SK-N-SH (cell line): ENCODE results near the gene PHLDB2. TPM values are rescaled to one million over a fixed set of nuclear protein-coding genes. Genes with fewer than 3 reads are reported as not detected.

Experiments used
- CTCF ChIA-PET: fragments of 300-600, 350-600 bp; formaldehyde crosslinking; extraction: SDS; loops from one replicate; lab custom pipeline; 2021; lab: Yijun Ruan, JAX
- POLR2A ChIA-PET: fragments of 350-600 bp; sonication (Branson Sonifier 250); formaldehyde crosslinking; extraction: SDS; loops from one replicate; lab custom pipeline; 2020; ENCODE audit warnings: antibody characterized with exemption, inconsistent platforms; lab: Yijun Ruan, JAX
- DNase-seq: peaks from one replicate; pipeline ENCODE4 v3.0.0; 2012
- H2AFZ ChIP-seq: fragments of 200-600 bp; sonication (generic); 2 replicates; pipeline ENCODE4 v1.8.1; 2016; ENCODE audit warnings: antibody characterized with exemption, mild to moderate bottlenecking, low read depth
- H3F3A ChIP-seq: fragments of 200-600 bp; sonication (generic); replicated peaks from 2 replicates; pipeline ENCODE3; 2016; ENCODE audit warnings: antibody characterized with exemption, mild to moderate bottlenecking; ENCODE audit not compliant: insufficient read depth
- H3K27ac ChIP-seq, 2 experiments: fragments of 200-500 bp in 1 of 2; fragments of 200-600 bp in 1 of 2; sonication (Bioruptor generic) in 1 of 2; sonication (generic), shearing (Covaris generic) in 1 of 2; 2 replicates each; pipeline versions ENCODE4 v1.5.1 to v1.6.1; 2014 to 2016; ENCODE audit warnings: low read depth in 2 of 2, inconsistent platforms in 1 of 2, low read length in 1 of 2, mild to moderate bottlenecking in 1 of 2, mixed read lengths in 1 of 2
- H3K27me3 ChIP-seq: fragments of 200-600 bp; sonication (generic), shearing (Covaris generic); 2 replicates; pipeline ENCODE4 v1.6.1; 2016; ENCODE audit warnings: mixed run types; ENCODE audit not compliant: insufficient read depth
- H3K36me3 ChIP-seq, 2 experiments: fragments of 200-500 bp in 1 of 2; fragments of 200-600 bp in 1 of 2; sonication (Bioruptor generic) in 1 of 2; sonication (generic) in 1 of 2; replicated peaks in 1 of 2; 2 replicates each; pipeline versions ENCODE3 to v1.5.1; 2014 to 2016; ENCODE audit warnings: low read length in 1 of 2, mild to moderate bottlenecking in 1 of 2; ENCODE audit not compliant: insufficient read depth in 2 of 2, control insufficient read depth in 1 of 2
- H3K4me1 ChIP-seq, 2 experiments: fragments of 200-500 bp in 1 of 2; fragments of 200-600 bp in 1 of 2; sonication (Bioruptor generic) in 1 of 2; sonication (generic), shearing (Covaris generic) in 1 of 2; 2 replicates each; pipeline versions ENCODE4 v1.5.1 to v1.6.1; 2014 to 2016; ENCODE audit warnings: low read depth in 1 of 2, low read length in 1 of 2, mixed run types in 1 of 2; ENCODE audit not compliant: insufficient read depth in 2 of 2, control insufficient read depth in 1 of 2
- H3K4me2 ChIP-seq: fragments of 200-600 bp; sonication (generic), shearing (Covaris generic); 2 replicates; pipeline ENCODE4 v1.6.1; 2017; ENCODE audit warnings: mixed run types
- H3K4me3 ChIP-seq, 2 experiments: fragments of 200-500 bp in 1 of 2; fragments of 200-600 bp in 1 of 2; sonication (Bioruptor generic) in 1 of 2; sonication (generic), shearing (Covaris generic) in 1 of 2; 2 replicates each; pipeline versions ENCODE4 v1.5.1 to v1.8.1; 2014 to 2016; ENCODE audit warnings: low read depth in 2 of 2, inconsistent platforms in 1 of 2, low read length in 1 of 2, mild to moderate bottlenecking in 1 of 2, mixed read lengths in 1 of 2, moderate library complexity in 1 of 2
- H3K79me2 ChIP-seq: fragments of 200-600 bp; sonication (generic); 2 replicates; pipeline ENCODE4 v1.8.1; 2017; ENCODE audit warnings: mild to moderate bottlenecking; ENCODE audit not compliant: insufficient read depth
- H3K9ac ChIP-seq: fragments of 200-600 bp; sonication (generic); 2 replicates; pipeline ENCODE4 v1.6.1; 2017; ENCODE audit warnings: mixed run types
- H3K9me2 ChIP-seq: fragments of 200-600 bp; sonication (generic); 2 replicates; pipeline ENCODE4 v1.6.1; 2017; ENCODE audit warnings: mixed run types
- H3K9me3 ChIP-seq: fragments of 200-600 bp; sonication (generic); 2 replicates; pipeline ENCODE4 v1.6.1; 2017; ENCODE audit warnings: mixed run types, mild to moderate bottlenecking, moderate library complexity
- H4K20me1 ChIP-seq: fragments of 200-600 bp; sonication (generic); 2 replicates; pipeline ENCODE4 v1.6.1; 2017; ENCODE audit warnings: mild to moderate bottlenecking, mixed run types; ENCODE audit not compliant: insufficient read depth
- CHD2 ChIP-seq: fragments of 150-350 bp; IDR thresholded peaks from 2 replicates; pipeline ENCODE4 v1.6.1; 2018; ENCODE audit warnings: low read length; ENCODE audit not compliant: partially characterized antibody
- JUND ChIP-seq: IDR thresholded peaks from 2 replicates; pipeline ENCODE4 v1.4.0; 2012
- MEF2A ChIP-seq: IDR thresholded peaks from 2 replicates; pipeline ENCODE4 v1.4.0; 2012; ENCODE audit warnings: low read depth, borderline replicate concordance
- MXI1 ChIP-seq: IDR thresholded peaks from 2 replicates; pipeline ENCODE4 v1.6.1; 2012; ENCODE audit warnings: mild to moderate bottlenecking, low read depth, low read length, improper control_type of control experiment
- NRF1 ChIP-seq: IDR thresholded peaks from 2 replicates; pipeline ENCODE4 v1.6.1; 2012; ENCODE audit warnings: low read depth, mild to moderate bottlenecking, low read length
- POLR2AphosphoS5 ChIP-seq: IDR thresholded peaks from 2 replicates; pipeline ENCODE4 v1.6.1; 2012; ENCODE audit warnings: low read depth, low read length
- RAD21 ChIP-seq: IDR thresholded peaks from 2 replicates; pipeline ENCODE4 v1.6.1; 2012; ENCODE audit warnings: mild to moderate bottlenecking, low read length
- RCOR1 ChIP-seq: fragments of 150-350 bp; IDR thresholded peaks from 2 replicates; pipeline ENCODE4 v1.6.1; 2017; ENCODE audit warnings: antibody characterized with exemption, low read length
- RFX5 ChIP-seq: IDR thresholded peaks from 2 replicates; pipeline ENCODE4 v1.6.1; 2012; ENCODE audit warnings: mild to moderate bottlenecking, improper control_type of control experiment, low read length
- RXRA ChIP-seq: IDR thresholded peaks from 2 replicates; pipeline ENCODE4 v1.4.0; 2012; ENCODE audit warnings: low read depth, mild to moderate bottlenecking, borderline replicate concordance
- SIN3A ChIP-seq: IDR thresholded peaks from 2 replicates; pipeline ENCODE4 v1.6.1; 2012; ENCODE audit warnings: low read depth, mild to moderate bottlenecking, low read length, moderate library complexity, borderline replicate concordance
- TEAD4 ChIP-seq: IDR thresholded peaks from 2 replicates; pipeline ENCODE4 v1.4.0; 2012; ENCODE audit warnings: mild to moderate bottlenecking, borderline replicate concordance; ENCODE audit not compliant: insufficient read depth
- ZBTB33 ChIP-seq: IDR thresholded peaks from 2 replicates; pipeline ENCODE4 v1.4.0; 2012; ENCODE audit warnings: low read depth, borderline replicate concordance
- WGBS: methylation state at CpG from one replicate; pipeline ENCODE4 v1.1.6; 2017; ENCODE audit warnings: low lambda C conversion rate; 5-methylcytosine and 5-hydroxymethylcytosine counted together
- polyA plus RNA-seq, 3 experiments: library from polyadenylated mRNA; depleted of rRNA; stranded (reverse); fragments of >200 nt; gene quantifications; 2 replicates each; pipeline ENCODE4 v1.2.3, GENCODE V29; 2012
- TF ChIP-seq, protein P1 (sequence below): fragments of 200-600 bp; sonication (generic); IDR thresholded peaks from 2 replicates; pipeline ENCODE4 v1.6.1; 2017; ENCODE audit warnings: antibody characterized with exemption, mild to moderate bottlenecking, moderate library complexity

PHLDB2 gene
- polyA plus RNA-seq, 1 of the 3 experiments (the other 2 are of a cell fraction) = 18.0 TPM

DNA sequence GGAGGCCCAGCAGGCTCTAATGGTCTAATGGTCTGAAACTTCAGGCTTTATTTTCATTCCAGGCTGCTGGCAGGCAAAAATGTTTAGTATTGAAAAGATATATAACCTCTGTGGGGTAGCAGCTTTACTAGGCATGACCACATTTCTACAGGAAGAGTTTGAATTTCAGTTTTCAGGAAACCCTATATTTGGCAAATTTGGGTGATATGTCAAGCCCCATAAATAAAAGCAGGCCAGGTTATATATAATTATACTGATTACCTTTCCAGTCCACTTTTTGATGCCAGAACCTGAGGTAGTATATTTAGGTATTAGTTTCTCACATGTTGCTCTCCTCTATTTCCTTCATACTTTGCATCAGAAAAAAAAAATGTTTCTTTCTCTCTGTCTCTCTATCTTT, 37.2 kb upstream of the PHLDB2 start:
- Histone ChIP-seq H3K4me3 (no peak overlapping the region), H2AFZ (no peak overlapping the region), H3K27me3 (no peaks in the 10 kb centered on the region), H3K36me3 (peaks cover 0 to 5% of the 10 kb centered on the region in 2 experiments), H4K20me1 (no peaks in the 10 kb centered on the region), H3K9ac (no peak overlapping the region), H3K9me2 (no peaks in the 10 kb centered on the region), H3K4me1 (no peaks in the 10 kb centered on the region), H3F3A (no peaks in the 10 kb centered on the region), H3K4me2 (no peak overlapping the region), H3K79me2 (no peaks in the 10 kb centered on the region), H3K27ac (no peak overlapping the region), H3K9me3 (no peaks in the 10 kb centered on the region; the same call in 1 of the 2 replicates)
- ChIA-PET POLR2A (no interaction called here), CTCF (no interaction called here)
- DNase-seq = no peak
- TF ChIP-seq ZBTB33 = no peak
- TF ChIP-seq NRF1 = no peak
- no peak for TF ChIP-seq RFX5
- TF ChIP-seq POLR2AphosphoS5 = no peak
- TF ChIP-seq, protein P1, sequence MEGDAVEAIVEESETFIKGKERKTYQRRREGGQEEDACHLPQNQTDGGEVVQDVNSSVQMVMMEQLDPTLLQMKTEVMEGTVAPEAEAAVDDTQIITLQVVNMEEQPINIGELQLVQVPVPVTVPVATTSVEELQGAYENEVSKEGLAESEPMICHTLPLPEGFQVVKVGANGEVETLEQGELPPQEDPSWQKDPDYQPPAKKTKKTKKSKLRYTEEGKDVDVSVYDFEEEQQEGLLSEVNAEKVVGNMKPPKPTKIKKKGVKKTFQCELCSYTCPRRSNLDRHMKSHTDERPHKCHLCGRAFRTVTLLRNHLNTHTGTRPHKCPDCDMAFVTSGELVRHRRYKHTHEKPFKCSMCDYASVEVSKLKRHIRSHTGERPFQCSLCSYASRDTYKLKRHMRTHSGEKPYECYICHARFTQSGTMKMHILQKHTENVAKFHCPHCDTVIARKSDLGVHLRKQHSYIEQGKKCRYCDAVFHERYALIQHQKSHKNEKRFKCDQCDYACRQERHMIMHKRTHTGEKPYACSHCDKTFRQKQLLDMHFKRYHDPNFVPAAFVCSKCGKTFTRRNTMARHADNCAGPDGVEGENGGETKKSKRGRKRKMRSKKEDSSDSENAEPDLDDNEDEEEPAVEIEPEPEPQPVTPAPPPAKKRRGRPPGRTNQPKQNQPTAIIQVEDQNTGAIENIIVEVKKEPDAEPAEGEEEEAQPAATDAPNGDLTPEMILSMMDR = no peak

DNA sequence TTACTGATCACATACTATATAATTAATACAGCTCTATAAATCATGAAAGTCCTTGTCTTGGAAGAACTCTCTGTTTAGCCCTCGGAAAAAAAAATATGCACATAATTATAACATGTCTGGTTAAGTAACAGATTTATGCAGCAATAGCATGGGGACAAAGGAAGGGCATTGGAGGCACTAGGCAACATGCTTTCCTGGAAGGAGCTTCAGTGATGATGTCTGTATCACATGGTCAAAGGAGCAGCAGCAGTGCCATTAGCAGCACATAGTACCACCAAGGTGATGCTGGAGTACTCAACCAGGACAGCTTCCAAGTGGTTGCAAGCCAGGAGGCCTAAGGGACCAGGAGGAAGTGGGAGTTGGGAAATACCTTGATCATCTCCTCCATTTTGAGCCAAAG, 36.3 kb upstream of the PHLDB2 start:
- no peaks in the 10 kb centered on the region for H3K27me3 ChIP-seq
- POLR2A ChIA-PET = no interaction called here
- no peak overlapping the region for H2AFZ ChIP-seq
- H3K27ac ChIP-seq = no peak overlapping the region
- no peaks in the 10 kb centered on the region for H3F3A ChIP-seq
- H3K79me2 ChIP-seq = no peaks in the 10 kb centered on the region
- H3K36me3 ChIP-seq = peaks cover 0 to 5% of the 10 kb centered on the region in 2 experiments
- no peak overlapping the region for H3K4me3 ChIP-seq
- no peaks in the 10 kb centered on the region for H3K4me1 ChIP-seq
- H3K9me3 ChIP-seq = no peaks in the 10 kb centered on the region; the same call in 1 of the 2 replicates
- no peak overlapping the region for H3K4me2 ChIP-seq
- 57% methylated on average over 1 of the region's 1 CpG for WGBS
- no peak overlapping the region for H3K9ac ChIP-seq
- no peaks in the 10 kb centered on the region for H3K9me2 ChIP-seq
- TF ChIP-seq CHD2 (no peak), RXRA (no peak)
- H4K20me1 ChIP-seq = no peaks in the 10 kb centered on the region
- no peak for DNase-seq
- CTCF ChIA-PET = no interaction called here

GRCh38 chr3:111823341-111823855, 35.7 kb upstream of the PHLDB2 start:
- H2AFZ ChIP-seq = no peak overlapping the region
- TF ChIP-seq JUND (no peak), ZBTB33 (no peak), SIN3A (no peak), CHD2 (no peak), TEAD4 (no peak), RAD21 (no peak), RCOR1 (no peak), MXI1 (no peak), MEF2A (no peak)
- TF ChIP-seq, protein P1 = no peak

More at GRCh38 chr3:111823341-111823855, 35.7 kb upstream of the PHLDB2 start:
- no peak for DNase-seq
- H3K27ac ChIP-seq = no peak overlapping the region
- CTCF ChIA-PET = interaction anchor here (1.2 kb wide), 1 partner anchor 106 kb away, joined by 3 read pairs; no protein-coding TSS in a partner anchor
- no peaks in the 10 kb centered on the region for H3K79me2 ChIP-seq
- peaks cover 0 to 5% of the 10 kb centered on the region in 2 experiments for H3K36me3 ChIP-seq
- H3K9me2 ChIP-seq = no peaks in the 10 kb centered on the region
- H3K4me3 ChIP-seq = no peak overlapping the region
- no peaks in the 10 kb centered on the region; the same call in 1 of the 2 replicates for H3K9me3 ChIP-seq
- H3K27me3 ChIP-seq = no peaks in the 10 kb centered on the region
- H3K4me2 ChIP-seq = no peak overlapping the region
- H4K20me1 ChIP-seq = no peaks in the 10 kb centered on the region
- no peaks in the 10 kb centered on the region for H3K4me1 ChIP-seq
- H3K9ac ChIP-seq = no peak overlapping the region
- H3F3A ChIP-seq = no peaks in the 10 kb centered on the region
- POLR2A ChIA-PET = no interaction called here
- 86% methylated on average over 4 of the region's 4 CpGs for WGBS
